NCI-H1092 treated with DMSO at 0.1 percent for 48 hours (cell line): Measurements from ENCODE around the gene ZFYVE28.
"Not testable (repeated sequence)": the region's sequence is repeated elsewhere in the genome, so short reads cannot be mapped to it uniquely, and the experiment has no call there.

Experiments
- DNase-seq: peaks from one replicate; lab custom pipeline; 2025; lab: John Stamatoyannopoulos, UW

Gene ZFYVE28

GRCh38 chr4:2417765-2418649, at the start of gene ZFYVE28:
TSS of gene ZFYVE28 (minus strand) at chr4:2418645. CDS start at chr4:2418323, 322 bp downstream.
- no peak for DNase-seq

- not testable (repeated sequence) for DNase-seq
Observed at GRCh38 chr4:2465544-2465943, 47.1 kb upstream of the ZFYVE28 start.

- DNase-seq, result no peak
Observed at GRCh38 chr4:2465032-2465431, 46.6 kb upstream of the ZFYVE28 start.

DNA sequence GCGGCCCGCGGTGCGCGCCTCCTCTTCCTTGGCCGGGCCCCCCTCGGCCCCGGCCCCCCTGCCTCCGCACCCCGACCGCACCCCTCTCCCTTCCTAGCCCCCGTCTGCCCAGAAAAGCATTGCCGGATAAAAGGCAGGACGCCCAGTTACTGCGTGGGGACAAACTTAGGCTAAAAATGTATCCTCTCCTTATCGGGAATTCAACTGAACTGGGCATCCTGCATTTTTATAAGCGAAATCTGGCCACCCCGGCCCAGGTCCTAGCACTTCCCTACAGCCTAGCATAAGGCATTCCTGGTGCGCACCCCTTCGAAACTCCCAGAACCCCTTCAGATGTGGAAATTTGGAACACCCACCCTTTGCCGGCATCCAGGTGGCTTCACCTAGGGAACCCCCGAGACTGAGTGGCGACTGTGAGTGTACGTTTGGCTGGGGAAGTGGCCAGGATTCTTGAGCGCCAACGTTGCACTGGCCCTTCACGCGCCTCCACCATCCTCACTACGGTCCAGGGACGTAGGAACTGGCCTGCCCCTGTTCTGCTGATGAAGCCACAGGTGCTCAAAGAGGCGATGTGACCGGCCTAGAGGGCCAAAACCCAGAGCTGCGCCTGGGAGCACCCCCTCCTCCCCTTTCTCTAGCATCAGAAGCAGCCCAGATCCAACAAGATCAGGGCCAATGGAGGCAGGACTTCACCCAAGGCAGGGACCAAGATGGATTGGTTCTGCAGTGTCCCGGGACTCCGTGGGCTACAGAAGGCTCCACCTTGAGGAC, 44.7 kb upstream of the ZFYVE28 start:
- DNase-seq, result no peak

DNA sequence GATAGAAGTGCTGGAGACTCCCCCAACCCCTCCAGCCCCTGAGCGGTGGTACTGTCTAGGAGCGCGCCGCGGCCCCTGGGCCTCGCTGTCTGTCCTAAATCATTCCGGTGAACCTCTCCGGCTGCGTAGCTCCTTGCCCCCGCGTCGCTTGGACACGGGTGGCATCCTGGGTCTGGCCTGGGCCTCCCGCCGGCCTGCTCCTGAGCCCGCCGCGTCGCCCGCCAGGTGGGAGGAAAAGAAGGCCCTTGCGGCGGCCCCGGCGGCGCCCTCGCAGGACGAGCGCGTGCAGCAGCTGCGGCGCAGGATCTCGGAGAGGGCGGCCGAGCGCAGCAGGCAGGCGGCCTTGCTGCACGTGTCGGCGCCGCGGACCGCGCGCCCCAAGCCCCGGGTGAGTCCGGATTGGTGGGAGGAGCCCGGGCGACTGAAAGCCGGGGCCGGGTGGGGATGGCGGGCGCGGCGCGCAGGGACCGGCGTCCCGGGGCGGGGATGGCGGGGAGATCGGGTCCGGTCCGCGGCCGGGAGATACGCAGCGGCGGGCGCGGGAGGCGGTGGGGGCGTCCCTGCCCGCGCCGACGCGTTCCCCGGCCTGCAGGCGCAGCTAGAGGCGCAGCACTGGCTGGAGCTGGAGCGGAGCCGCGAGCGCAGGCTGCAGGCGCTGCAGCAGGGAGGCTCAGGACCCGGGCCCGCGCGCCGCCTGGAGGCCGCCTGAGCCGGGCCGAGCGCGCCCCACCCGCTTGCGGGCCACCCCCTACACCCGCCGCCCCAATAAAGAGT, 44.0 kb upstream of the ZFYVE28 start:
- peak; percentile 57 for DNase-seq

DNA sequence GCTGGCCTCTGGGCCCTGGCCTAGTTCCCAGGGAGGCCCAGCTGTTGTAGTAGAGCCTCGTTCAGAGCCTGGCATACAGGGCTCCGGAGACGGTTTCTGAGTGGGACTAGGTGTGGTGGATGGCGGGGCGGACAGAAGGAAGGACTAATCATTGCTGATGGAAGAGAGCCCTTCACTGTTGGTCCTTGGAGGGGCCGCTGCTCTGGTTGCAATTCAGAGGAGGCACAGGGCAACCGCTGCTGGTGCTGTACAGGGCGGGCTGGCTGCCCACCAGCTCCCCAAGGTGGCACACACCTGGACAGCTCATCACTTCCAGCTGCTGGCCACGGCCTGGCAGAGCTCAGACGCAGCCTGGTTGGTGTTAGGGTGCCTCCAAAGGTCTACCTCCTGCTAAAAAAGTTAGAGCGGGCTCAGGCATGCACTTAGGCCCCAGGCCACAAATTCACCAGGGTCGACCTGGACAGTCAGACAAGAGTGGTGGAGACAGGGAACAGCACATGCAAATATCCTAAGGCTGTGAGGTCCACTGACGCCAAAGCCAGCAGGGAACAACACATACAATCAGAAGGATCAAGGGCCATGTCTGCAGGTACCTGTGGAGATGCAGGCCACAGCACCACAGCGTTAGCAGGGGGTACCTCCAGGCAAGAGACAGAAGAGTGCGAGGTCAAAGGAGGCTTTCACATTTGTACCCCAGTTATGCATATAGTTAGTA, 43.0 kb upstream of the ZFYVE28 start:
- DNase-seq, result no peak

- no peak for DNase-seq
Observed at GRCh38 chr4:2459589-2460349, 41.3 kb upstream of the ZFYVE28 start.

DNA sequence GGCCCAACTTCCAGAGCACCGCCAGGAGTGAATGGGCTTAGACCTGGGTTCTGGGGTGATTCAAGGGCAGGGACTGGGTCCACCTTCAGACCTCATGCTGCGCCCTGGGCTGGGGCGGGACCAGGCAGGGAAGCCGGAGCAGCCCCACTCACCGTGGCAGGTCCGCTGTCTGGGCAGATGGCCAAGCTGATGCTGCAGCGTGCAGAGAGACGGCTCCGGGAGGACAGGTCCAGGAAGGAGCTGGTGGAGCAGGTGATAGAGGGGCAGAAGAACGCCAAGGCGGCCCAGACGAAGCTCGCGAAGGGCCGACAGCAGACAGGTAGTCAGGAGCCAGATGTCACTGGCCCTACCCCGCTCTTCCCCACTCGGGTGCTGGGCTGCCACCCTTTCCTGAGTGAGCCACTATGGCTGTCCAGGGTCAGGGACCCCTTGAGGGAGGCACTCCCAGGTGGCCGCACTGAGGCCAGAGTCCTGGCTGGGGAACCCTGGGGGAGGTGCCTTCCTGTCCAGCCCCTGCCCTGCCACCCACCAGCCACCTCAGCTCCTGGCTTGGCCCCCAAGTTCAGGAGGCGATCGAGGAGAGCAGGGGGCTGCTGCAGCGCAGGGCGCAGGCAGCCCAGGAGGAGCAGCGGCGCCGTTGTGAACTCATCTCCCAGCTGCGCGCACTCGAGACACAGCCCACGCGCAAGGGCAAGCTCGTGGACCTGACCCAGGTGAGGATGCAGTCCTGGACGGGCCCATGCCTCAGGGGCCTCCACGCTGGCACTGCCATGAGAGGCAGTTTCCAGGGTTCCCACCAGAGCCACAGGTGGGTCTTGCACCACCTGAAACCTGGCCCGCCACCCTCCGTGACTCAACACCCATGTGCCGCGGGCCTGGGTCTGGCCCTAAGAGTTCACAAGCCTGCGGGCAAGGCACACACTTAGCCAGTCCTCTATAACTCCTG, 40.4 kb upstream of the ZFYVE28 start:
- DNase-seq, result peak; percentile 6

- DNase-seq, result no peak
Observed at GRCh38 chr4:2457481-2458295, 39.2 kb upstream of the ZFYVE28 start.

GRCh38 chr4:2451821-2452785, 33.7 kb upstream of the ZFYVE28 start:
- DNase-seq, result no peak

- DNase-seq, result no peak
Observed at GRCh38 chr4:2451036-2451520, 32.6 kb upstream of the ZFYVE28 start.

- no peak for DNase-seq
Observed at GRCh38 chr4:2450394-2451035, 32.1 kb upstream of the ZFYVE28 start.

DNA sequence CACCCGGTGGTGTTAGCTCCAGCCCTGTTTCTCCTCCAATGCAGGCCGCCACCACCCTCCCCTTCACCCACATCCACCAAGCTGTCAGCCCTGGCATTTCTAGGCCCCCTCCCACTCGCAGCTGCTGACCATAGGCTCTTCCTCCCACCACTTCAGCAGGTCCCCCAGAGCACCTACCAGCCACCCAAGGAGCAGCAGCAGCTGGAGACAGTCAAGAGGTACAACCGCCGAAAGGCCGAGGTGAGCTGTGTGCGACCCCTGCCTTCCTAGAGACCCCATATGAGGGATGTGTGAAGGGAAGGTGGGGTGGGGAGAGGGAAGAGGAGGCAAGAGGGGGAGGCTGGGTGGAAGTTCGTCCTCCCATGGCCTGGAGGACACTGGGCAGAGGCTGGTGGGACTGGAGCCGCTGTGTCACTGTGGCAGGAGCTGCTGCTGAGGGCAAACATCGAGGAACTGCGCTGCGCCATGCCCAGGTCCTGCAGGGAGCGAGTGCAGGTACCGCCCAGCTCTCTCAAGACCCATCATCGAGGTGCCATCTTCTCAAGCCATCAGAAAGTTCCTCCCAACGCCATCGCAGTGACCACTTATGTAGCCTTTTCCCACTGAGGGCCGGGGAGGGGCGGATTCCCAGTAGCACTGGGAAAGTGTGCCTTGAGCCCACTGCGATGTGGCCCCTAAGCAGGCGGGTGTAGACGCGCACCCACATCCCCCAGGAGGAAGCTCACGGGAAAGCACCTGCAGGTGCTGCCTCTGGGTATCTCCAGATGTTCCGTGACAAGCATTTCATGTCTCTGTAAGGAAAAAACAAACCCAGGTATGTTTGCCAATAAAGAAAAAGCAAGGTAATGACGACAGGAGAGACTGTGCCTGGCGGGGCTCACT, 31.3 kb upstream of the ZFYVE28 start:
- no peak for DNase-seq

GRCh38 chr4:2449051-2449450, 30.6 kb upstream of the ZFYVE28 start:
- DNase-seq, result no peak

DNA sequence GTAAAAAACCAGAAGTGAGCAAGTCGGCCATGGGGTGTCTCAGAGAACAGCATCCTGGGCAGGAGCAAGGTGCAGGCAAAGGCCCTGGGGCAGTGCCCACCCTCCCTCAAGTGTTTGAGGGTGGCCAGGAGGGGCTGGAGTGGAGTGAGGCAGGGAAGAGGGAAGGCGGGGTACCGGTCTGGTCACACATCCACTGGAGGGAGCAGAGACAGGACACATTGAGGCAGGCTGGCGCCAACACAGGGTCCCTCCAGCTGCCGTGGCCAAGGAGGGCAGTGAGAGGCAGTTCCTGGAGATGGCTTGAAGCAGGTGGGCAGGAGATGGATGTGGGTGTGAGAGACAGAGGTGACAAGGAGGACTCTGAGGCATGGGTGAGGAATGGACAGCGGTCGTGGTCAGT, 30.1 kb upstream of the ZFYVE28 start:
- no peak for DNase-seq
